HG03432 (cell line): ENCODE measurements around the gene FIS1.
"Not testable (repeated sequence)": the region's sequence is repeated elsewhere in the genome, so short reads cannot be mapped to it uniquely, and the experiment has no call there.

Source experiments
- ATAC-seq: cut with Tn5 transposase; IDR thresholded peaks from one replicate; pipeline ENCODE4 v1.9.1; 2021; ENCODE audit warnings: mild to moderate bottlenecking, moderate library complexity; ENCODE audit not compliant: unreplicated experiment

Gene FIS1

GRCh38 chr7:101258243-101258731 lies 13.4 kb upstream of the FIS1 start:
- no peak for ATAC-seq

- no peak for ATAC-seq
Measured at GRCh38 chr7:101255796-101256195, 10.9 kb upstream of the FIS1 start.

GRCh38 chr7:101253199-101253598 lies 8.3 kb upstream of the FIS1 start:
- not testable (repeated sequence) for ATAC-seq

GRCh38 chr7:101251871-101252659 lies 7.2 kb upstream of the FIS1 start:
- peak; percentile 99 for ATAC-seq

GRCh38 chr7:101250324-101250723 lies 5.4 kb upstream of the FIS1 start:
- ATAC-seq, result no peak

- ATAC-seq, result no peak
Measured at GRCh38 chr7:101248276-101248675, 3.4 kb upstream of the FIS1 start.

GRCh38 chr7:101245147-101245668 lies 327 bp upstream of the FIS1 start:
- ATAC-seq, result no peak

- no peak for ATAC-seq
Measured at GRCh38 chr7:101243646-101244374, 1.1 kb downstream of the FIS1 start.

- no peak for ATAC-seq
Measured at GRCh38 chr7:101241443-101242349, 3.2 kb downstream of the FIS1 start.

GRCh38 chr7:101241015-101241363 lies 3.9 kb downstream of the FIS1 start:
- no peak for ATAC-seq

GRCh38 chr7:101240226-101241014 lies 4.5 kb downstream of the FIS1 start:
- ATAC-seq, result no peak

GRCh38 chr7:101239951-101240220 lies 5.0 kb downstream of the FIS1 start:
- ATAC-seq, result no peak

GRCh38 chr7:101239191-101239950 lies 5.5 kb downstream of the FIS1 start:
- ATAC-seq, result no peak

GRCh38 chr7:101238226-101239182 lies 6.4 kb downstream of the FIS1 start:
- ATAC-seq, result no peak

- ATAC-seq, result no peak
Measured at GRCh38 chr7:101237206-101238067, 7.4 kb downstream of the FIS1 start, which contains the start of gene CLDN15. Gene CLDN15, minus strand, starts transcription at chr7:101237802. Its CDS starts 221 bp downstream, at chr7:101237581.

- no peak for ATAC-seq
Measured at GRCh38 chr7:101236292-101236835, 8.5 kb downstream of the FIS1 start.

GRCh38 chr7:101235522-101235921 lies 9.4 kb downstream of the FIS1 start:
- ATAC-seq, result no peak
